Naive thymus-derived CD8-positive, alpha-beta T cell (primary cell): ENCODE data around the gene ZNF668. TPM values are rescaled to one million over a fixed set of nuclear protein-coding genes. Genes with fewer than 3 reads are reported as not detected.

Experiments used
- ATAC-seq, 2 donors: fragments of 150-1000 bp; cut with Tn5 transposase in 1 of 2; sonication (Bioruptor Pico), chemical (Tn5 transposase) in 1 of 2; 1 replicate in 1 of 2; 2 replicates in 1 of 2; pipeline ENCODE4 v1.10.0; 2021; ENCODE audit warnings: mild to moderate bottlenecking in 2 of 2, moderate library complexity in 2 of 2
- POLR2A ChIA-PET: fragments of 350-600 bp; sonication (Branson Sonifier 250); formaldehyde crosslinking; loops from one replicate; lab custom pipeline; 2021; ENCODE audit warnings: antibody characterized with exemption; lab: Charles Lee
- DNase-seq, 10 donors: peaks; one replicate each; pipeline versions ENCODE4 v3.0.0 to v3.0.0-alpha.2; 2020 to 2022
- H3K27ac Mint-ChIP-seq, 10 donors: one replicate each; pipeline ENCODE4 v1.8.0; 2020 to 2022; ENCODE audit warnings: mild to moderate bottlenecking in 10 of 10, mixed read lengths in 10 of 10, moderate library complexity in 4 of 10, inconsistent platforms in 1 of 10
- H3K27me3 Mint-ChIP-seq, 5 donors: one replicate each; pipeline ENCODE4 v1.8.0; 2021 to 2022; ENCODE audit warnings: mixed read lengths in 5 of 5
- H3K36me3 Mint-ChIP-seq, 3 donors: one replicate each; pipeline ENCODE4 v1.8.0; 2020 to 2022; ENCODE audit warnings: mixed read lengths in 3 of 3, mild to moderate bottlenecking in 2 of 3, inconsistent platforms in 1 of 3
- H3K4me1 Mint-ChIP-seq, 4 donors: one replicate each; pipeline ENCODE4 v1.8.0; 2021 to 2022; ENCODE audit warnings: mixed read lengths in 4 of 4
- H3K4me3 Mint-ChIP-seq, 10 donors: one replicate each; pipeline ENCODE4 v1.8.0; 2020 to 2022; ENCODE audit warnings: mild to moderate bottlenecking in 10 of 10, mixed read lengths in 10 of 10, moderate library complexity in 6 of 10, inconsistent platforms in 1 of 10
- H3K9me3 Mint-ChIP-seq, 9 donors: one replicate each; pipeline ENCODE4 v1.8.0; 2020 to 2022; ENCODE audit warnings: mixed read lengths in 9 of 9, mild to moderate bottlenecking in 3 of 9, inconsistent platforms in 1 of 9, moderate library complexity in 1 of 9
- polyA plus RNA-seq, 3 donors: library from polyadenylated mRNA; unstranded; fragments of 300-500 nt; fragmentation: Illumina TruSeq; gene quantifications; one replicate each; pipeline ENCODE4 v1.2.3, GENCODE V29; 2021
- total RNA-seq, 8 experiments: library from RNA in 2 of 8; stranded (reverse) in 2 of 8; gene quantifications; one replicate each; pipeline ENCODE4 v1.2.3 and lab custom pipeline; 2021 to 2026

ZNF668 gene
- total and polyA plus RNA-seq, 5 experiments from 2014 or later = 4.2 to 13.7 (median 9.1) TPM

GRCh38 chr16:31078597-31079341 is 4.7 kb upstream of the ZNF668 start:
- peak in 1 of 10 donors; percentile 22 for DNase-seq
- Mint-ChIP-seq H3K4me3 (no peak overlapping the region), H3K27me3 (no peaks in the 10 kb centered on the region), H3K36me3 (peaks cover 0 to 55% (median 9%) of the 10 kb centered on the region in 3 donors), H3K27ac (peak overlapping the region in 1 of 10 donors; percentile 72), H3K9me3 (no peaks in the 10 kb centered on the region), H3K4me1 (peaks cover 11 to 58% (median 46%) of the 10 kb centered on the region in 4 donors)
- POLR2A ChIA-PET = no interaction called here
- ATAC-seq = no peak

DNA sequence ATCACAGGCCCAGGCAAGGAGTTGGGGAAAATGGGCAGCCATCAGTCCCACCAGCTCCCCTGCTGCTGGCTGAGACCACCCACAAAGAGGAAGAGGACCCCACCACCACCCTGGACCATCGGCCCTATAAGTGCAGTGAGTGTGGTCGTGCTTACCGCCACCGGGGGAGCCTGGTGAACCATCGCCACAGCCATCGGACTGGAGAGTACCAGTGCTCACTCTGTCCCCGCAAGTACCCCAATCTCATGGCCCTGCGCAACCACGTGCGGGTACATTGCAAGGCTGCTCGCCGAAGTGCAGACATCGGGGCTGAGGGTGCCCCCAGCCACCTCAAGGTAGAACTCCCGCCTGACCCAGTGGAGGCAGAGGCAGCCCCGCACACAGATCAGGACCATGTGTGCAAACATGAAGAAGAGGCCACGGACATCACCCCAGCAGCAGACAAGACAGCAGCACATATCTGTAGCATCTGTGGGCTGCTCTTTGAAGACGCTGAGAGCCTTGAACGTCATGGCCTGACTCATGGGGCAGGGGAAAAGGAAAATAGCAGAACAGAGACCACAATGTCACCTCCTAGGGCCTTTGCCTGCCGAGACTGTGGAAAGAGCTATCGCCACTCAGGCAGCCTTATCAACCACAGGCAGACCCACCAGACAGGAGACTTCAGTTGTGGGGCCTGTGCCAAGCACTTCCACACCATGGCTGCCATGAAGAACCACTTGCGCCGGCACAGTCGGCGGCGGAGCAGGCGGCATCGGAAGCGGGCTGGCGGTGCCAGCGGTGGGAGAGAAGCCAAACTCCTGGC is 3.8 kb upstream of the ZNF668 start:
- H3K27ac Mint-ChIP-seq = peak overlapping the region in 3 of 10 donors; percentile 20 to 72 (median 53)
- no peaks in the 10 kb centered on the region for H3K9me3 Mint-ChIP-seq
- DNase-seq (peak in 1 of 10 donors; percentile 31), ATAC-seq (no peak)
- no peaks in the 10 kb centered on the region for H3K27me3 Mint-ChIP-seq
- peak overlapping the region in 2 of 10 donors; percentile 36 to 54 for H3K4me3 Mint-ChIP-seq
- POLR2A ChIA-PET = no interaction called here
- H3K4me1 Mint-ChIP-seq = peaks cover 13 to 60% (median 46%) of the 10 kb centered on the region in 4 donors
- H3K36me3 Mint-ChIP-seq = peaks cover 0 to 49% (median 9%) of the 10 kb centered on the region in 3 donors

GRCh38 chr16:31077024-31077423 is 3.0 kb upstream of the ZNF668 start:
- no peaks in the 10 kb centered on the region for H3K27me3 Mint-ChIP-seq
- POLR2A ChIA-PET = no interaction called here
- H3K4me1 Mint-ChIP-seq = peaks cover 17 to 62% (median 49%) of the 10 kb centered on the region in 4 donors
- ATAC-seq = no peak
- H3K36me3 Mint-ChIP-seq = peaks cover 0 to 43% (median 9%) of the 10 kb centered on the region in 3 donors
- peak overlapping the region in 1 of 10 donors; percentile 56 for H3K27ac Mint-ChIP-seq
- H3K4me3 Mint-ChIP-seq = no peak overlapping the region
- peak in 1 of 10 donors; percentile 43 for DNase-seq
- H3K9me3 Mint-ChIP-seq = no peaks in the 10 kb centered on the region

DNA sequence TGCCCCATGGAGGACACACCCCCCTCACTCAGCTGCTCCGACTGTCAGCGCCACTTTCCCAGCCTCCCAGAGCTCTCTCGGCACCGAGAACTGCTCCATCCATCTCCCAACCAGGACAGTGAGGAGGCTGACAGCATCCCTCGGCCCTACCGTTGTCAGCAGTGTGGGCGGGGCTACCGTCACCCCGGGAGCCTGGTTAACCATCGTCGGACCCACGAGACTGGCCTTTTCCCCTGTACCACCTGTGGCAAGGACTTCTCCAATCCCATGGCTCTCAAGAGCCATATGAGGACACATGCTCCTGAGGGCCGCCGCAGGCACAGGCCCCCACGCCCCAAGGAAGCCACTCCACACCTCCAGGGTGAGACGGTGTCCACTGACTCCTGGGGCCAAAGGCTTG is 2.3 kb upstream of the ZNF668 start:
- no peaks in the 10 kb centered on the region for H3K27me3 Mint-ChIP-seq

GRCh38 chr16:31074814-31075183 is 759 bp upstream of the ZNF668 start:
- DNase-seq (no peak), ATAC-seq (no peak)
- H3K27me3 Mint-ChIP-seq = no peaks in the 10 kb centered on the region
- H3K9me3 Mint-ChIP-seq = no peaks in the 10 kb centered on the region
- H3K4me1 Mint-ChIP-seq = peaks cover 21 to 54% (median 46%) of the 10 kb centered on the region in 4 donors
- POLR2A ChIA-PET = interaction anchor here (1.2 to 3.2 kb wide), 14 partner anchors 11 to 795 kb away, joined by 3 to 45 read pairs (median 15); partner anchors contain the start of genes ARMC5, FUS, KAT8 and ORAI3
- peak overlapping the region; percentile 81 to 96 (median 92) for H3K4me3 Mint-ChIP-seq
- H3K36me3 Mint-ChIP-seq = peaks cover 0 to 33% (median 9%) of the 10 kb centered on the region in 3 donors
- peak overlapping the region; percentile 90 to 99 (median 96) for H3K27ac Mint-ChIP-seq

More for the DNA sequence above, 2.3 kb upstream of the ZNF668 start:
- ATAC-seq (no peak), DNase-seq (peak in 1 of 10 donors; percentile 52)
- POLR2A ChIA-PET = interaction anchor here (0.6 to 1.3 kb wide), 3 partner anchors 41 to 104 kb away, joined by 3 to 4 read pairs (median 4); partner anchors contain the start of genes FUS and KAT8
- Mint-ChIP-seq H3K9me3 (no peaks in the 10 kb centered on the region), H3K27ac (peak overlapping the region in 6 of 10 donors; percentile 85 to 99 (median 96)), H3K4me1 (peaks cover 21 to 61% (median 53%) of the 10 kb centered on the region in 4 donors), H3K4me3 (peak overlapping the region in 6 of 10 donors; percentile 13 to 92 (median 54)), H3K36me3 (peaks cover 0 to 42% (median 9%) of the 10 kb centered on the region in 3 donors)

- Mint-ChIP-seq H3K27ac (peak overlapping the region; percentile 90 to 99 (median 96)), H3K9me3 (no peaks in the 10 kb centered on the region), H3K36me3 (peaks cover 0 to 19% (median 9%) of the 10 kb centered on the region in 3 donors), H3K27me3 (no peaks in the 10 kb centered on the region), H3K4me1 (peaks cover 22 to 52% (median 45%) of the 10 kb centered on the region in 4 donors), H3K4me3 (peak overlapping the region; percentile 81 to 97 (median 96))
- POLR2A ChIA-PET = interaction anchor here (0.6 to 3.2 kb wide), 29 partner anchors 9 to 796 kb away, joined by 3 to 45 read pairs (median 4); partner anchors contain the start of genes ARMC5, FUS, HSD3B7 and KAT8
- ATAC-seq (peak; percentile 41 to 52), DNase-seq (peak; percentile 73 to 90 (median 84))
These were observed 684 bp downstream of the ZNF668 start for GRCh38 chr16:31073142-31073969.

DNA sequence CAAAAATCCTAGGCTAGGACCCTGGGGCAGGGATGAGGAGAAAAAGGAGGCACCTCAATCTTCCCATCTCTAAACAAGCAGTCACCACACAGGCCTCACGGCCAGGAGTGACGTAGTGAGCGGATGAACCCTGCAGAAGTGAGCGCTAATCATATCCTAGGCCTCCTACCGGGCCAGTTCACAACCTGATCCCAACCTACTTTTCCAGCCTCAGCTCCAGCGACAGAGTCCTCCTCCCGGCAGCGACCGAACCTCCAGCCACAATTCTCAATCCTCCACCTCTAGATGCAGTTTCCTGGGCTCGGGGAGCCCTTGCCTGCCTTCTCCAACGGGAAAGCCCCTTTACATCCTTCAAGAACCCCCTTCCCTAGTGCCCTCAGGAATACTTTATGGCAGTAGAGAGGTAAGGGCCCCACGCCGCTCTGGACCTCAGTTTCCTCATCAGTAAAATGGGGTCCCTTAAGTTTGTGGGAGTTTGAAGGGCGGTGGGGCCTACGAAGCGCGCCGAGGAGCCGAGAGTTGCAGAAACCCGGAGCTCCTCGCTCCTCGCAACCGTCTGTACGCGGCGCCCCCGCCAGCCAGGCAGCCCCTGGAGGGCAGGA is 1.4 kb downstream of the ZNF668 start:
- POLR2A ChIA-PET = interaction anchor here (0.6 to 3.2 kb wide), 16 partner anchors 8 to 387 kb away, joined by 3 to 45 read pairs (median 12); partner anchors contain the start of genes ARMC5, FUS, KAT8 and PRSS53
- Mint-ChIP-seq H3K27me3 (no peaks in the 10 kb centered on the region), H3K9me3 (no peaks in the 10 kb centered on the region), H3K4me3 (peak overlapping the region; percentile 81 to 97 (median 94)), H3K4me1 (peaks cover 24 to 45% (median 42%) of the 10 kb centered on the region in 4 donors), H3K27ac (peak overlapping the region; percentile 70 to 97 (median 90)), H3K36me3 (peaks cover 0 to 11% (median 4%) of the 10 kb centered on the region in 3 donors)
- ATAC-seq (peak in 1 of 2 donors; percentile 0), DNase-seq (peak in 3 of 10 donors; percentile 2 to 16 (median 11))

GRCh38 chr16:31071861-31072260 is 2.2 kb downstream of the ZNF668 start:
- POLR2A ChIA-PET = interaction anchor here (0.9 to 3.2 kb wide), 3 partner anchors 8 to 70 kb away, joined by 3 to 28 read pairs (median 5); partner anchors contain the start of gene KAT8
- H3K4me3 Mint-ChIP-seq = peak overlapping the region; percentile 81 to 97 (median 94)
- ATAC-seq (no peak), DNase-seq (no peak)
- peaks cover 0 to 5% (median 2%) of the 10 kb centered on the region in 3 donors for H3K36me3 Mint-ChIP-seq
- peak overlapping the region in 9 of 10 donors; percentile 2 to 96 (median 88) for H3K27ac Mint-ChIP-seq
- no peaks in the 10 kb centered on the region for H3K27me3 Mint-ChIP-seq
- H3K9me3 Mint-ChIP-seq = no peaks in the 10 kb centered on the region
- peaks cover 24 to 44% (median 41%) of the 10 kb centered on the region in 4 donors for H3K4me1 Mint-ChIP-seq

DNA sequence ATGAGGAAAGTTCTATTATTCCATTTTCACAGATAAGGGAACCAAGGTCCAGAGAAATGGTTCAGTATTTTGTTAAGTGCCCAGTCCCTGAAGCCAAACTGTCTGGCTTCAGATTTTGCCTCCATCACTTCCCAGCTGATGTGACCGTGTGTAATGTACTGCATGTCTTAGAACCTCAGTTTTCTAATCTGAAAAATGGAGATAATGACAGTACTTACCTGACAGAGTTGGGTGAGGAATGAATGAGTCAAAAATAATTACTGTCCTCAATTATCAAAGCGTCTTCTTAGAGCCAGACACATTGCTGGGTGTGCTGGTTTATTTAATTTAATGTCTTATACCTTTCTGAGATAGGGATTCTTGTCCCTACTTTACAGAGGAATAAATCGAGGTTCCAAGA is 6.7 kb downstream of the ZNF668 start:
- Mint-ChIP-seq H3K9me3 (no peaks in the 10 kb centered on the region), H3K4me1 (peaks cover 32 to 54% (median 50%) of the 10 kb centered on the region in 4 donors), H3K36me3 (peaks cover 0 to 13% (median 6%) of the 10 kb centered on the region in 3 donors), H3K4me3 (no peak overlapping the region), H3K27me3 (no peaks in the 10 kb centered on the region), H3K27ac (peak overlapping the region in 3 of 10 donors; percentile 1 to 87 (median 29))
- POLR2A ChIA-PET = no interaction called here
- ATAC-seq (no peak), DNase-seq (no peak)

- H3K27me3 Mint-ChIP-seq = no peaks in the 10 kb centered on the region
- DNase-seq (no peak), ATAC-seq (no peak)
- peaks cover 0 to 20% (median 6%) of the 10 kb centered on the region in 3 donors for H3K36me3 Mint-ChIP-seq
- peaks cover 26 to 51% (median 45%) of the 10 kb centered on the region in 4 donors for H3K4me1 Mint-ChIP-seq
- H3K27ac Mint-ChIP-seq = peak overlapping the region in 9 of 10 donors; percentile 36 to 91 (median 79)
- POLR2A ChIA-PET = interaction anchor here (4.1 kb wide), 1 partner anchor 9 kb away, joined by 28 read pairs; the partner anchor contains the start of genes ZNF646 and ZNF668
- peak overlapping the region; percentile 42 to 88 (median 72) for H3K4me3 Mint-ChIP-seq
- H3K9me3 Mint-ChIP-seq = no peaks in the 10 kb centered on the region
These were observed 9.1 kb downstream of the ZNF668 start for GRCh38 chr16:31064882-31065461.
